IPS-18c (cell line): Measurements from ENCODE around the gene CANT1.

Source experiments
- H3K4me3 ChIP-seq: 2 replicates; pipeline ENCODE4 v1.7.0; 2013; ENCODE audit warnings: low read depth, mild to moderate bottlenecking, low read length, moderate library complexity; ENCODE audit not compliant: insufficient read depth
- H3K9me3 ChIP-seq: one replicate; pipeline ENCODE4 v1.6.1; 2013; ENCODE audit warnings: mild to moderate bottlenecking, low read length, moderate library complexity; ENCODE audit not compliant: control insufficient read depth, insufficient read depth

CANT1 gene

DNA sequence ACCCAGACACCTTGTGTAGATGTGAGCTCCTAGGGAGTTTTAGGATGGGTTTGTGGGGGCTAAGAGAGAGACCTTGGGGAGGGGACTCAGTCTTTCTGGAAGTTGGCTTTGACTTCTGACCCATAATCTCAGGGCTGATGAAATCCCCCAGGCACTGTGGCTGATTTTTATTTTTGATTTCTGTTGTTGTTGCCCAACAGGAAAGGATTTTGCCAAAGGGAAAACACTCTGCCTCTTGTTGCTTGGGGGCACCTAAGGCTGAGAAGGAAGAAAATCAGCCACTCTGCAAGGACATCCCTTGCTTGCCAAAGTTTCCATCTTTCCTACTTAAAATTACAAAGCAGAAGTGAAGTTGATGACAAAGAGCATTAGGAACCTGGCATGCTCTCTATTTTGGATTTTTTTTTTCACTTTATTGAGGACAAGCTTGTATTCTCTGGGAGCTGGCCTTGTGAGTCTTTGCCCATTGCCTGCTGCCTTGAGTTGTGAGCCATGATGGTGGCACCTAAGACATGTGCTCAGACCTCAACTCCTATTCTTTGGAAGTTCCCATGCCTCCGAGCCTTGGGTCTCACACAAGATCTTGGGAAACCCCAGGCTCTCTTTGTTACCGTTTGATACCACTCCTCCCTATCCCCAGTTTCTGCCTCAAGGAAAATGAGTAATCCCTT is 11.2 kb upstream of the CANT1 start:
- no peak overlapping the region; the same call in 1 of the 2 replicates for H3K4me3 ChIP-seq

GRCh38 chr17:79019632-79020584 is 10.3 kb upstream of the CANT1 start:
- Histone ChIP-seq H3K9me3 (peaks cover 5% of the 10 kb centered on the region), H3K4me3 (no peak overlapping the region; the same call in 1 of the 2 replicates)

More for the DNA sequence above, 11.2 kb upstream of the CANT1 start:
- peaks cover 5% of the 10 kb centered on the region for H3K9me3 ChIP-seq

DNA sequence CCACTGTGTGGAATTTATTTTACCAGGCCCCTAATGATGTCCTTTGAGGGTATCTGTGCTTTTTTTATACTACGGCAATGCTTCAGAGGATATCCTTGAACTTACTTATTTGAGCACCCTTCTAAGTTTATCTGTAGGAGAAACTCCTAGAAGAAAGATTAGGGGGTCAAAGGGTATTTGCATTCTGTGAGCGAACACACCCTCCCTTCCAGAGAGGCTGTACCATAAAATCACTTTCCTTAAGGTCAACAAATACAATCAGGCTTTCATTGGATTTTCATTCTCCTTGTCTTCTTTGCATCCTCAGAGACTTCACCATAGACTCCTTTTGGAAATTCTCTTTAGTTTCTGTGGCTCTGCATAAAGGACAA is 9.7 kb upstream of the CANT1 start:
- H3K9me3 ChIP-seq, result peaks cover 5% of the 10 kb centered on the region
- H3K4me3 ChIP-seq, result no peak overlapping the region

DNA sequence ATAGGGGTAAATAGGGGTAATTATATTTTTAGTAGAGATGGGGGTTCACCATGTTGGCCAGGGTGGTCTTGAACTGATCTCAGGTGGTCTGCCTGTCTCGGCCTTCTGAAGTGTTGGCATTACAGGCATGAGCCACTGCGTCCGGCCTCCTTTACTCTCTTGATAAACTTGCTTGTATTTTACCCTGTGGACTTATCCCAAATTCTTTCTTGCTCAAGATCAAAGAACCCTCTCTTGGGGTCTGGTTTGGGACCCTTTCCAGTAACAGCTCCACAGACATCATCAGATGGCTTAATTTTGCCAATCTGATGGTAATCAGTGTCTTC is 8.8 kb upstream of the CANT1 start:
- H3K4me3 ChIP-seq, result no peak overlapping the region
- H3K9me3 ChIP-seq, result peaks cover 7% of the 10 kb centered on the region

- H3K9me3 ChIP-seq, result peaks cover 10% of the 10 kb centered on the region
- no peak overlapping the region for H3K4me3 ChIP-seq
These were observed 8.2 kb upstream of the CANT1 start for GRCh38 chr17:79017546-79018369.

- H3K4me3 ChIP-seq, result no peak overlapping the region
- peaks cover 13% of the 10 kb centered on the region for H3K9me3 ChIP-seq
These were observed 4.7 kb upstream of the CANT1 start for GRCh38 chr17:79014158-79014758.

GRCh38 chr17:79012563-79013134 is 3.1 kb upstream of the CANT1 start:
- Histone ChIP-seq H3K9me3 (peaks cover 13% of the 10 kb centered on the region), H3K4me3 (no peak overlapping the region)

GRCh38 chr17:79011451-79012147 is 2.0 kb upstream of the CANT1 start:
- peaks cover 13% of the 10 kb centered on the region for H3K9me3 ChIP-seq
- H3K4me3 ChIP-seq, result no peak overlapping the region

GRCh38 chr17:79010304-79010646 is 711 bp upstream of the CANT1 start:
- no peak overlapping the region for H3K4me3 ChIP-seq
- H3K9me3 ChIP-seq, result peaks cover 10% of the 10 kb centered on the region

DNA sequence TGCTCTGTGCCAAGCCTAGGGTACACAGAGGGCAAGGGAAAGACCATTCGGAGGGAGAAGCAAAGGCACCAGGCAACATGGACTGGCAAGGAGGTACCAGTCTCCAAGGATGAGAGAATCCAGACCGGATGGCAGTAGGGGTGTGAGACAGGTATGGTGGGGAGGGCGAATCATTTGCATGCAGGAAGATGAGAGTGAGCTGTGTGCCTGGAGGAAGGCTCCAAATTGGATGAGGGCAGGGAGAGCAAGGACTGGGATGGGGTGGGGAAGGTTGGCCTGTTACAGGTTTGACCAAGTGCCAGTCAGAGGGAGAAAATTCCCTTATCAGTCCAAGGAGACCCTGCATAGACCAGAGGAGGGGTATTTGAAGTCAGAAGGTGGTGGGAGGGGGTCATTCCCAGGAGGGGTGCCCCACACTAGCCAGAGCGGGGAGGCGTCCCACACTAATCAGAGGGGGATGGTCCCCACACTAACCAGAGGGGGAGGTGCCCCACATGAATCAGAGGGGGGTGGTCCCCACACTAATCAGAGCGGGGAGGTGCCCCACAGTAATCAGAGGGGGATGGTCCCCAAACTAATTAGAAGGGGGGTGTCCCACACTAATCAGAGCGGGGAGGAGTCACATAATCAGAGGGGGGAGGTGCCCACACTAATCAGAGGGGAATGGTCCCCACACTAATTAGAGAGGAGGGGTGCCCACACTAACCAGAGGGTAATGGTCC is 737 bp downstream of the CANT1 start:
- Histone ChIP-seq H3K9me3 (peaks cover 10% of the 10 kb centered on the region), H3K4me3 (peak overlapping the region; percentile 70)

DNA sequence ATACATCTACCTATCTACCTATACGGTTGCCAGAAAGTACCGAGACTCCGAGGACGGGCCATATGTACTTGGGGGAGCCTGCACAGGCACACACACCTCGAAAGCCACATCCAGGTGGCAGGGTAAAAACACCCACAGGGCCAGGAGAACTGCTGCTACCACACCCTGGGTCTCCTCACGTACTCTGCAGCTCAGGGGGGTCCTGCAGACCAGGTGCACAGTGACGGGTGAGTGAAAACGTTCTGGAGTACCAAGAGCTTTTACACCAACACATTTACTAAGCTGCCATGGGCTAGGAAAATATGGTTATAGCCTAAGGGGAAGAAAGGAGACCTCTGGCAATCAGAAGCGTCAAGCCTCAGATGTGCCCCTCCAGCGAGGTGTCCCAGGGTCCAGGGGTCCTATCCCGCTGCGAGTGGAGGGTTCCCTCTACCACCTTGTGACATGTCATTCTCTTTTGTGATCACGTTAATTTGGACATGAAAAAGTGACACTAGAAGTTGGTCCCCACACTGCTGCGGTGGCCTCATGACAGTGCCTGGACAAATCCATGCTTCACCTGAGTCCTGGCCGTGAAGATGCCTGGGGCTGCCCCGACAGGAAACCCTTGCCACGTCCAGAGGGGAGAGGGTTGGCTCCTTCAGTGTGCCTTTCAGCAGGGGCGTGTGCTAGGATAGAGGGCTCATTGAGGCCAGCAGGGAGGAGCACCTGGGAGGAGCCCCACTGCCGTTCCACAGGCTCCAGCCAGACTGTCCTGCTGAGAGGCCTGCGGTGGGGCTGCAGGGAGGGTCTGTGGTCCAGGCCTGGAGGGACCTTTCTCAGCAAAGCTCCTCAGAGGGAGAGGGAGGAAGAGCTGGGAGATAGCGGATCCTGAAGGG is 1.8 kb downstream of the CANT1 start:
- Histone ChIP-seq H3K4me3 (no peak overlapping the region; the same call in 1 of the 2 replicates), H3K9me3 (peaks cover 5% of the 10 kb centered on the region)

DNA sequence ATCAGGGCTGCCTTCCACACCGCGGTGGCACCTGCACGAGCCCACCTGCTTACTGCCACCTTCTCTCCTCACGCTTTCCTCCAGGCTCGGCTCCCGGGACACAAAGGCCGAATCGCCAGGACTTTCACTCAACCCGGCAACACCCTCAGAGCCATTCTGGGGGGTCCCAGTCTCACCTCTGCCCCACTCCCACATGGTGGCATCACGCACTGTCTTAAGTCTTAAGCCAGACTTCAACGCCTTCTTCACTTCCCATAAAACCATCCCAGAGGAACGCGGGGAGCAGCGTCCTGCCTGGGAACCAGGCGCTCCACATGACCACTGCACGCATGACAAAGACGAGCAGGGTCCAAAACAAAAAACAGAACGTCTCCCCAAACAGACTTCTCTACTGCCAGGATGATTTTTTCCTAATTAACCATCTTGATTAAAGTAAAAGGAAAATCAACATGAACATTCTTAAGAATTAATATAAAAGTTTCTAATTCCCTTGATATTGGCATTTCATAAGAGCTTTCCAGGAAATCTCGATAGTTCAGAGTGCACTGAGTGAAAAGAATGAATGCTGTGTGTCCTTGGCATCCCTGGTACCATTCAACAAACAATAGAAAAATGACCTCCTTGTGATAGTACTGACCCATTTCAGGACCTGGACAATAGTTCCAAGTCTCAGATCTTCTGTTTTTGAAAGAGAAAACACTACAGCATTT is 2.6 kb downstream of the CANT1 start:
- H3K9me3 ChIP-seq, result peaks cover 4% of the 10 kb centered on the region
- H3K4me3 ChIP-seq, result no peak overlapping the region

- H3K4me3 ChIP-seq, result no peak overlapping the region
- H3K9me3 ChIP-seq, result no peaks in the 10 kb centered on the region
These were observed 3.5 kb downstream of the CANT1 start for GRCh38 chr17:79006046-79006445.

GRCh38 chr17:79005063-79005861 is 4.3 kb downstream of the CANT1 start:
- Histone ChIP-seq H3K4me3 (no peak overlapping the region), H3K9me3 (no peaks in the 10 kb centered on the region)
